AG09319 (cell line): ENCODE measurements around the gene DCTN3.

Source experiments
- DNase-seq: peaks from one replicate; pipeline ENCODE4 v3.0.0-alpha.2; 2010; ENCODE audit warnings: low read depth; ENCODE audit errors: extremely low read depth
- CTCF ChIP-seq: IDR thresholded peaks from 2 replicates; pipeline ENCODE4 v1.5.1; 2011; ENCODE audit warnings: low read depth, mild to moderate bottlenecking, inconsistent platforms, low read length, moderate library complexity

The DCTN3 gene

GRCh38 chr9:34628656-34629490, 8.6 kb upstream of the DCTN3 start, which contains the start of gene ARID3C:
Gene ARID3C (minus strand): TSS chr9:34629066. CDS start chr9:34628014, 1,052 bp downstream.
- DNase-seq, result no peak
- TF ChIP-seq CTCF, result no peak

GRCh38 chr9:34627716-34628655, 7.7 kb upstream of the DCTN3 start:
- DNase-seq, result no peak
- no peak for TF ChIP-seq CTCF

GRCh38 chr9:34625186-34625486, 4.8 kb upstream of the DCTN3 start:
- TF ChIP-seq CTCF, result no peak
- no peak for DNase-seq

GRCh38 chr9:34624475-34625185, 4.3 kb upstream of the DCTN3 start:
- DNase-seq, result no peak
- TF ChIP-seq CTCF, result no peak

- DNase-seq, result no peak
These were observed 3.3 kb upstream of the DCTN3 start for GRCh38 chr9:34623374-34624235.

More at GRCh38 chr9:34623374-34624235, 3.3 kb upstream of the DCTN3 start:
- no peak for TF ChIP-seq CTCF
